SW480 (cell line): ENCODE data around the gene APOE.
"Not testable (repeated sequence)": the region's sequence is repeated elsewhere in the genome, so short reads cannot be mapped to it uniquely, and the experiment has no call there.

Experiments
- DNase-seq: peaks from one replicate; pipeline ENCODE4 v3.0.0-alpha.2; 2016; ENCODE audit warnings: low spot score

The APOE gene

GRCh38 chr19:44884566-44884965 lies 21.0 kb upstream of the APOE start:
- DNase-seq = no peak

DNA sequence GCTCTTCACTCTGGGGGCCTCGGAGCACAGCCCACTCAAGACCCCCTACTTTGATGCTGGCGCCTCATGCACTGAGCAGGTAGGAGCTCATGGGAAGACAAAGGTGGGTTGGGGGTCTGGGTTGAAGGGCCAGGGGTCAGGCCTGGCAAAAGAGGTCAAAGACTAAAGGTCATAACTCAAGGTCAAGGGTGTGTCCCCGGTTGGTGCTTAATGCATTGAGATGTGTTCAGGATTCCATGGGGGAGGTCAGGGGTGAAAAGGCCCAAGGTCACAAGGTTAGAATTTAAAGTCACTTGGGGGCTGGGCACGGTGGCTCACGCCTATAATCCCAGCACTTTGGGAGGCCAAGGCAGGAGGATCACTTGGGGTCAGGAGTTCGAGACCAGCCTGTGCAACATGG lies 19.5 kb upstream of the APOE start:
- DNase-seq = no peak

DNA sequence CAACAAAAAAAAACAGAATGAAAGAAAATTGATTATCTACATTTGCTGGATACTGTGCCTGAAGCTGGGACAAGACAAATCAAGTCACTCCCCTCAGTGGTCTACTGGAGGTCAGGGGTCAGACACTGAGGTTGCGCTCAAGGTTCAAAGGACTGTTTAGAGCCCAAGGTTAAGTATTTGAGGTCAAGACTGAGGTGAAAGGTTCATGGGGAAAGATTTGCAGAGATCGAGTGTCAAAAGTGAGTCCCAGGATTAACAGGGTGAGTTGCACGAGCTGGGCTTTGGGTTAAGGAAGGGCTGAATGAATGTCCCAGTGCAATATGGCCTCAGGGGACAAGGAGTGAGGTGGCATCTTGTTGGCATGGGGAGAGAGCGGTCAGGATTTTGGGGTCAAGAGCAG lies 17.9 kb upstream of the APOE start:
- no peak for DNase-seq

- not testable (repeated sequence) for DNase-seq
These were observed 17.3 kb upstream of the APOE start for GRCh38 chr19:44888335-44888734.

GRCh38 chr19:44889830-44890365 lies 15.7 kb upstream of the APOE start:
- DNase-seq = no peak

DNA sequence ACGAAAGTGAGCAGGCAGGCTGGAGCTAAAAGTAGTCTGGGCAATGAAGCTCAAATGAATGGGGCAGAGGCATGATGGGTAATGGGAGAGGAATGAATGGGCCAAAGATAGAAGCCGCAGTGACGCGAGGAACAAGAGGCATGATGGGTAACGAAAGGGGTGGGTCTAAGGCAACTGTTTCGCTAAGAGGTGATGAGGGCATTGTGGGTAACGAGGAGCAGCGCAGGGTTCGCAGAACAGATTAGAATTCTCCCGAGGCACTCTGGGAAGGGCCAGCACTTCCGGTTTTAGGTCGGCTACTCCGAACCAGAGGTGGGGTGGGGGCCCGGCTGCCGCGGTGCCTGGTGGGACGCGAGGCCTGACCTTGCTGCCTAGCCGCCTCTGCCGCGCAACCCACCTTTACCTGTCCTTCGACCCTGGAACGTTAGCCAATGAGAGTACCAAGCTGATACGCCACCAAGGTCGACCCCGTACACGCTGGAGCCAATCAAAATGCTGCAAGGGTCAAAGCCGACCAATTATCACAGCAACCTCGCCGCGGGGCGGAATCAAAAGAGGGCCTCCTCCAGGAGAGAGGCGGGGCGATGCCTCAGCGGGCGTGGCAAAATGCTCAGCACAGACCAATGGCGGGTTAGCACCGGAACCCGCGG lies 15.1 kb upstream of the APOE start:
- peak; percentile 100 for DNase-seq

DNA sequence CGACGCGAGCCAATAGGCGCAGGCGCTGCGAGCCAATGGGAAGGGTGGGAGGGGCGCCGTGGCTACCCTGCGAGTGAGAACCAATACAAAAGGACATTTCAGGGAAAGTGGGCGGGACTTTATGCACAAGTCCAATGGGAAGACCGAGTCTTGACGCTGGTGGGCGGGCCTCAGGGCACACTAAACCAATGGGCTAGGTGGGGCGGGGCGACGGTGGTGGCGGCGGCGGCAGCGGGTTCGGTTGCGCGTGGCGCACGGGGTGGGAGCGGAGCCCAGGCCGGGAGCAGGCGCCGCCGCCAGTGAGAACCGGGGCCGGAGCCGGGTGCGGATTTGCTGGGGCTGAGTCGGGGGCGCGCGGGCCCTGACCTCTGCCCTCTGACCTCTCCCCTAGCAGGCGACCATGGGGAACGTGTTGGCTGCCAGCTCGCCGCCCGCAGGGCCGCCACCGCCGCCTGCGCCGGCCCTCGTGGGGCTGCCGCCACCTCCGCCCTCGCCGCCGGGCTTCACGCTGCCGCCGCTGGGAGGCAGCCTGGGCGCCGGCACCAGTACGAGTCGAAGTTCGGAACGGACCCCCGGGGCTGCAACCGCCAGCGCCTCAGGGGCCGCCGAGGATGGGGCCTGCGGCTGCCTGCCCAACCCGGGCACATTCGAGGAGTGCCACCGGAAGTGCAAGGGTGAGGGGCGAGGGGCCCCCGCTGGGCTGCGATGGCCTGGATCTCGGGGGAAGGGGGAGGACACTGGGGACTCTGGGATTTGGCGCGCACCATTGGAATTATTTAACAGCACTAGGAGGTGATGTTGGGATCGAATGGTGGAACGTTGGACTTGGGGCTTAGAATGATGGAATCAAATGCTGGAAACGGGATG lies 14.3 kb upstream of the APOE start, which contains the start of gene TOMM40:
TSS of gene TOMM40 (plus strand) at position 239 of the 867 bp plus-strand sequence. CDS start at position 401, 162 bp downstream.
- peak; percentile 100 for DNase-seq

GRCh38 chr19:44892932-44893331 lies 12.7 kb upstream of the APOE start:
- DNase-seq = no peak

- no peak for DNase-seq
These were observed 12.1 kb upstream of the APOE start for GRCh38 chr19:44893332-44894051.

- DNase-seq = no peak
These were observed 11.6 kb upstream of the APOE start for GRCh38 chr19:44894052-44894400.

DNA sequence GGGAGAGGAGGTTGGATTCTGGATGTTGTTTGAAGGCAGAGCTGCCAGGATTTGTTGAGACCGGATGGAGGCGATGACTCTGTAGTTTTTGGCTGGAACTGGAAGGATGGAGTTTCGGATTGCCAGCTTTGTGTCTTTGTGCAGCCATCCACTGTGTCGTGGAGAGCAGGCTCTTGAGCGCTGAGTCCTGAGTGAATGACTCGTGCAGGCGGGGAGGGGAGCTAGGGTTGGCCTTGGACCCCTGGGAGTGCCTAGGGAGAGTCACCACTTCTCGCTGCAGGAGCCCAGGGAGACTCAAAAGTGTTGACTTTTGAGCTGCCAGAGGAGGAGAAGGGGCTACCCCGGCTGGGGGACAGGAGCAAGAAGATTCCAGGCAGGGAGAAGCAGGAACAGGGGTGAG lies 10.7 kb upstream of the APOE start:
- no peak for DNase-seq

DNA sequence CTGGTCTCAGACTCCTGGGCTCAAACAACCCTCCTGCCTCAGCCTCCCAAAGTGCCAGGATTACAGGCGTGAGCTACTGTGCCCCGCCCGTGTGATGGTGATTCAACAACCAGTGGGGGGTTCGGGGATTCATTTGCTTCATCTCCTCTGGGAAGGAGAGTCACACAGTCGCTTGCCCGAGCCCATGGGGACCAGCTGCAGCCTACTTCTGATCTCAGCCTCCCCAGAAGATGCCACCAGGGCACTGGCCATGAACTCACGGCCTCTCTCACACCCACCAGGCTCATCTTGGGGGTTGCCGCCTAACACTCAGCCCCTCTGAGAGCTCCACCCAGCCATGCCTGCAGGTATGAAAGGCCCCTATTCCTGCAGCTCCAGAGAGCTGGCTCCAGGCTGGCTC lies 7.8 kb upstream of the APOE start:
- DNase-seq = no peak

- DNase-seq = no peak
These were observed 5.0 kb upstream of the APOE start for GRCh38 chr19:44900328-44901244.

- no peak for DNase-seq
These were observed 2.4 kb upstream of the APOE start for GRCh38 chr19:44903216-44903601.

GRCh38 chr19:44903602-44904425 lies 1.8 kb upstream of the APOE start:
- DNase-seq = peak; percentile 40

DNA sequence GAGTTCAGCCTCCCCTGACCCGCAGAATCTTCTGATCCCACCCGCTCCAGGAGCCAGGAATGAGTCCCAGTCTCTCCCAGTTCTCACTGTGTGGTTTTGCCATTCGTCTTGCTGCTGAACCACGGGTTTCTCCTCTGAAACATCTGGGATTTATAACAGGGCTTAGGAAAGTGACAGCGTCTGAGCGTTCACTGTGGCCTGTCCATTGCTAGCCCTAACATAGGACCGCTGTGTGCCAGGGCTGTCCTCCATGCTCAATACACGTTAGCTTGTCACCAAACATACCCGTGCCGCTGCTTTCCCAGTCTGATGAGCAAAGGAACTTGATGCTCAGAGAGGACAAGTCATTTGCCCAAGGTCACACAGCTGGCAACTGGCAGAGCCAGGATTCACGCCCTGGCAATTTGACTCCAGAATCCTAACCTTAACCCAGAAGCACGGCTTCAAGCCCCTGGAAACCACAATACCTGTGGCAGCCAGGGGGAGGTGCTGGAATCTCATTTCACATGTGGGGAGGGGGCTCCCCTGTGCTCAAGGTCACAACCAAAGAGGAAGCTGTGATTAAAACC lies 1.1 kb upstream of the APOE start:
- no peak for DNase-seq

DNA sequence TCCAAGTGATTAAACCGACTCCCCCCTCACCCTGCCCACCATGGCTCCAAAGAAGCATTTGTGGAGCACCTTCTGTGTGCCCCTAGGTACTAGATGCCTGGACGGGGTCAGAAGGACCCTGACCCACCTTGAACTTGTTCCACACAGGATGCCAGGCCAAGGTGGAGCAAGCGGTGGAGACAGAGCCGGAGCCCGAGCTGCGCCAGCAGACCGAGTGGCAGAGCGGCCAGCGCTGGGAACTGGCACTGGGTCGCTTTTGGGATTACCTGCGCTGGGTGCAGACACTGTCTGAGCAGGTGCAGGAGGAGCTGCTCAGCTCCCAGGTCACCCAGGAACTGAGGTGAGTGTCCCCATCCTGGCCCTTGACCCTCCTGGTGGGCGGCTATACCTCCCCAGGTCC lies 2.0 kb downstream of the APOE start:
- no peak for DNase-seq

GRCh38 chr19:44908074-44908835 lies 2.7 kb downstream of the APOE start:
- DNase-seq = no peak

- DNase-seq = no peak
These were observed 3.3 kb downstream of the APOE start for GRCh38 chr19:44908836-44909261.
